ENCODE measurements around the gene SREBF2. TPM values are rescaled to one million over a fixed set of nuclear protein-coding genes. Genes with fewer than 3 reads are reported as not detected.

Gene SREBF2
- total RNA-seq, 1 donor from 2014 or later: 44.2 TPM

GRCh38 chr22:41908411-41909309, 75.8 kb downstream of the SREBF2 start:
- Histone ChIP-seq H3K27me3 (ENCODE audit: control insufficient read depth, insufficient read depth, low read length) (peaks cover 28% of the 10 kb centered on the region), H3K36me3 (ENCODE audit: control insufficient read depth, insufficient read depth, low read length) (peaks cover 20% of the 10 kb centered on the region), H3K4me3 (ENCODE audit: low read depth, low read length) (no peak overlapping the region)
- TF ChIP-seq CTCF (IDR thresholded peaks at IDR 0.05; ENCODE audit: insufficient read depth, low read length, severe bottlenecking): no peak
- FAIRE-seq (peak; percentile 75), DNase-seq (ENCODE audit: low read depth) (no peak)

- no peak for DNase-seq (ENCODE audit: low read depth)
- FAIRE-seq: no peak
- Histone ChIP-seq H3K4me3 (ENCODE audit: low read depth, low read length) (no peak overlapping the region), H3K36me3 (ENCODE audit: control insufficient read depth, insufficient read depth, low read length) (peaks cover 16% of the 10 kb centered on the region), H3K27me3 (ENCODE audit: control insufficient read depth, insufficient read depth, low read length) (peaks cover 30% of the 10 kb centered on the region)
- TF ChIP-seq CTCF (IDR thresholded peaks at IDR 0.05; ENCODE audit: insufficient read depth, low read length, severe bottlenecking): no peak
Measured at GRCh38 chr22:41909310-41910049, 76.6 kb downstream of the SREBF2 start.

DNA sequence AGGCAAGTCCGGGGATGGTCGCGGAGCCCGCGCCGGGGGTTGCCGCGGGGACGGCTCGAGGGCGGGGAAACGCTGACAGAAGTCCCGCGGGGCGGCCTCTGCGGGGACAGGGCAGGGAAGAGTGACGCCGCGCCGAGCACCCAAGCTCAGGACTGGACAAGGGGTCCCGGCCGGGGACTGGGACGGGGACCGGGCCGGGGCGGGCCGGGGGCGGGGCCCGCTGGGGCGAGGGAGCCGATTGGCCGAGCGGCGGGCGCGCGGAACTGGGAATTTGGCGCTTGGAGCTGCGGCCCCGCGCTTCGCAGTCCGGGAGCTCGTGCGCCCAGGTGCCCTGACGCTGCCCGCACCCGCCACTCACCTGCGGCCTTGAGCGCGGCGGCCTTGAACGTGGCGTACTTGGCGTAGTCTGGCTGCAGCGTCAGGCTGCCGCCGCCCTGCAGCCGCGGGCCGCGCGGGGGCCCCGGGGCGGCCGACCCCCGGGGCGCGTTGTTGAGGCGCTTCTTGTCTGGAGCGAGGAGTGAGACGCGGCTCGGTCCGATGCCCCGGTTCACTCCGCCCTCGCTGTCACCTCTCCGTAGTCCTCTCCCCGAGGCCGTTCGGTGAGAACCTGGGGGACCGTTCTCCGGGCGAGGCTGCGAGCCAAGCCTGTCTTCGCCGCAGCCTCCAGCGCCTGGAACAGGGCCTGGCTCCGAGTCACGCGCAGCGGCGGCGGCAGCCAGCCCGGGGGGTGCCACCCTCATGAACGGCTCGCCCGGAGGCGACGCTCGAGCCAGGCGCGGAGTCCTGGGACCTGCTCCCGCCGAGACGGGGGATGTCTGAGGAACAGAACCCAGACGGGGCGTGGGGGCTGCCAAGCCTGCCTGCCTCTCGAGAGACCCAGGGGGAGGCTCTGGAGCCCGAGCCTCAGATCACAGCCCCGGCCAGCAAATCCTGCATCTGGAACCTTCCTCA, 77.4 kb downstream of the SREBF2 start:
- TF ChIP-seq CTCF (IDR thresholded peaks at IDR 0.05; ENCODE audit: insufficient read depth, low read length, severe bottlenecking): no peak
- Histone ChIP-seq H3K36me3 (ENCODE audit: control insufficient read depth, insufficient read depth, low read length) (peaks cover 9% of the 10 kb centered on the region), H3K4me3 (ENCODE audit: low read depth, low read length) (no peak overlapping the region), H3K27me3 (ENCODE audit: control insufficient read depth, insufficient read depth, low read length) (peaks cover 35% of the 10 kb centered on the region)
- FAIRE-seq (no peak), DNase-seq (ENCODE audit: low read depth) (no peak)

DNA sequence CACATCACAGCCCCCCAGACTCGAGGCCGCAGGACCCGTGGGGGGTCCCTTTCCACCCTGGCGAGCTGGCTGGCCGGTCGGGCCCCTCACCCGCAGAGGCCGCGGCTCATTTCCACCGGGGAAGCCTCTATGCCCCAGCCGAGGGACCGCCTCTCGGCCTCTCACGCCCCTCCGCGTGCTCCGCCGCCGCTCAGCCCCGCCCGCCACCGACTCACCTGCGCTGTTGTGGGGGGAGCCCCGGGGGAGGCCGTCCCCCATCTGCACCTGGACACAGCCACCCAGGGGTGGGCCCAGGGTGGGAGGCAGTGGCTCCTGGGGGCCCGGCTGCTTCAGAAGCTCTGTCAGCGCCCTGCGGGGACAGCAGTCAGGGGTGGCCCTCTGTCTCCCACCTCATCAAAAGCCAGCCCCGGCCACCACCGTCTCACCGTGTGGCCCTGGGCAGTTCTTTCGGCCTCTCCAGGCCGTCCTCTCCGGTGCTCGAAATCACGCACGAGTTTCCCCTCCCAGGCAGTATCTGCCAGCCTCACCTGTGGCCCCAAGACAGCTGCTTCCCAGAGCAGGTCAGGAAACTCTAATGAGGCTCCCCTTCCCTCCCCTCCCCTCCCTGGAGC, 78.2 kb downstream of the SREBF2 start:
- no peak for TF ChIP-seq CTCF (IDR thresholded peaks at IDR 0.05; ENCODE audit: insufficient read depth, low read length, severe bottlenecking)
- Histone ChIP-seq H3K36me3 (ENCODE audit: control insufficient read depth, insufficient read depth, low read length) (peaks cover 3% of the 10 kb centered on the region), H3K4me3 (ENCODE audit: low read depth, low read length) (no peak overlapping the region), H3K27me3 (ENCODE audit: control insufficient read depth, insufficient read depth, low read length) (peaks cover 43% of the 10 kb centered on the region)
- DNase-seq (ENCODE audit: low read depth) (no peak), FAIRE-seq (no peak)

DNA sequence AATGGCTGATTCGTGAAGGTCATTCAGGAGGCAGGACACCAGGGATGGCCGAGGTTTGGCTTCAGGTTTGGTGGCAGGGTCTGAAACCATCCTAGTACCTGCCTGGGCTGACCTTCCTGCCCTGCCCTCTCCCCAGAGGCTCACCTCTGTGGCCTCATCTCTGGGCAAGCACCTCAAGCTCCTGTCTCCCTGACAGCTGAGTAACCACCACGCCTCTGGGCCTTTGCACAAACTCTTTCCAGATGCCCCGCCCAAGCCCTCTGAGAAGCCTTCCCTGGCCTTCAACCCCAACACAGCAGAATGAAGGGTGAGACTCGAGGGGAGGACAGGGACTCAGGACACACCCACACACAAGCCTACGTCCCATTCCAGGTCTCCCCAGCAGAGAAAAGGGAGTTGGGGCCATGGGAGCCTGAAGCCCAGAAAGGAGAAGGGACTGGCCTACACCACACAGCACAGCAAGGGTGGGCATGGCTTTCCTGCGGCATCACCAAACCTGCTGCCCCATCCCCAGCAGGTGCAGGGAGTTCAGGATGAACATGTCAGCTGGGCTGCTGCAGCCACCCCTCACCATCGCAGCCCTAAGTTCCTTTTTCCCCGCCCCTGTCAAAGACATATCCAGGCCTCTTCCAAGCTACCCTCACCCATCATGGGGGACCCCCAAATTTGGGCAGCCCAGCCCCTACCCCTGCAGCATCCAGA, 79.6 kb downstream of the SREBF2 start:
- no peak for FAIRE-seq
- DNase-seq (ENCODE audit: low read depth): no peak
- peaks cover 45% of the 10 kb centered on the region for H3K27me3 ChIP-seq (ENCODE audit: control insufficient read depth, insufficient read depth, low read length)

More for the DNA sequence above, 79.6 kb downstream of the SREBF2 start:
- H3K4me3 ChIP-seq (ENCODE audit: low read depth, low read length): no peak overlapping the region
- TF ChIP-seq CTCF (IDR thresholded peaks at IDR 0.05; ENCODE audit: insufficient read depth, low read length, severe bottlenecking): no peak
- no peaks in the 10 kb centered on the region for H3K36me3 ChIP-seq (ENCODE audit: control insufficient read depth, insufficient read depth, low read length)

Data from bronchial epithelial cell (primary cell).